Esophagus squamous epithelium (tissue), 5 donors: ENCODE data around the gene HNRNPDL. TPM values are rescaled to one million over a fixed set of nuclear protein-coding genes. Genes with fewer than 3 reads are reported as not detected.

Experiments
- DNase-seq: peaks from one replicate; lab custom pipeline; 2025; lab: John Stamatoyannopoulos, UW
- H3K27ac ChIP-seq, 4 donors: fragments of 200-600 bp; sonication (generic); one replicate each; pipeline ENCODE4 v1.5.1; 2016 to 2019; ENCODE audit warnings: mild to moderate bottlenecking in 1 of 4
- H3K27me3 ChIP-seq, 4 donors: fragments of 200-600 bp; sonication (generic); 1 replicate in 3 of 4; 2 replicates in 1 of 4; pipeline versions ENCODE4 v1.5.1 to v1.6.0; 2017 to 2021; ENCODE audit warnings: antibody characterized with exemption in 1 of 4
- H3K36me3 ChIP-seq, 3 donors: fragments of 200-600 bp; sonication (generic); one replicate each; pipeline ENCODE4 v1.5.1; 2016 to 2019
- H3K4me1 ChIP-seq, 3 donors: fragments of 200-600 bp; sonication (generic); one replicate each; pipeline ENCODE4 v1.5.1; 2017 to 2019
- H3K4me3 ChIP-seq, 4 donors: fragments of 200-600 bp; sonication (generic); 1 replicate in 3 of 4; 2 replicates in 1 of 4; pipeline ENCODE4 v1.5.1; 2016 to 2019; ENCODE audit warnings: mild to moderate bottlenecking in 2 of 4, moderate library complexity in 1 of 4
- H3K9me3 ChIP-seq, 3 donors: fragments of 200-600 bp; sonication (generic); one replicate each; pipeline ENCODE4 v1.5.1; 2016 to 2019
- CTCF ChIP-seq, 6 experiments: fragments of 450-650 bp in 4 of 6; fragments of 200-600 bp in 2 of 6; sonication (generic) in 2 of 6; IDR thresholded peaks; one replicate each; pipeline ENCODE4 v1.5.1; 2016 to 2019; ENCODE audit warnings: antibody characterized with exemption in 6 of 6, mild to moderate bottlenecking in 4 of 6, moderate library complexity in 4 of 6
- POLR2A ChIP-seq, 4 donors: fragments of 450-650 bp; IDR thresholded peaks; one replicate each; pipeline ENCODE4 v1.6.1; 2017; ENCODE audit warnings: antibody characterized with exemption in 4 of 4, mild to moderate bottlenecking in 4 of 4, moderate library complexity in 3 of 4
- WGBS, 2 donors: methylation state at CpG; one replicate each; pipeline ENCODE4 v1.1.5; 2018; 5-methylcytosine and 5-hydroxymethylcytosine counted together
- intact Hi-C: fragments of 100-400 bp; cut with DNase I; formaldehyde crosslinking; loops from one replicate; pipeline ENCODE4 v1.15.0; 2022
- total RNA-seq, 4 donors: library from RNA; depleted of rRNA; stranded (reverse); fragments of >200 nt; gene quantifications; one replicate each; pipeline ENCODE4 v1.1.0, GENCODE V29; 2016
- donor health status: DM: yes; HTN: yes; CAD: no.

Gene HNRNPDL
- total RNA-seq, 4 donors from 2014 or later = 69.1 to 201 (median 133) TPM

- Histone ChIP-seq H3K9me3 (no peaks in the 10 kb centered on the region), H3K4me1 (peaks cover 6 to 66% (median 31%) of the 10 kb centered on the region in 3 donors), H3K27ac (peak overlapping the region; percentile 97 to 100 (median 98)), H3K4me3 (peak overlapping the region; percentile 81 to 95 (median 85)), H3K36me3 (peaks cover 1 to 40% (median 26%) of the 10 kb centered on the region in 3 donors), H3K27me3 (no peaks in the 10 kb centered on the region)
- WGBS, 2 donors = 0% methylated on average over 14 to 24 of the region's 83 CpGs
- DNase-seq = peak; percentile 58
- TF ChIP-seq POLR2A (IDR thresholded peaks at IDR 0.05) (peak in 3 of 4 donors; percentile 24 to 83 (median 69)), CTCF (IDR thresholded peaks at IDR 0.05) (peak; percentile 90 to 100 (median 98))
- intact Hi-C loops = loop anchor here (2.0 kb wide), 1 partner anchor 56 kb away; the partner anchor contains the start of gene HNRNPD
Measured at GRCh38 chr4:82428969-82429727, 1.1 kb downstream of the HNRNPDL start.

GRCh38 chr4:82428526-82428968 lies 1.7 kb downstream of the HNRNPDL start:
- intact Hi-C loops = loop anchor here (2.0 kb wide), 1 partner anchor 56 kb away; the partner anchor contains the start of gene HNRNPD

GRCh38 chr4:82425478-82425877 lies 4.8 kb downstream of the HNRNPDL start:
- DNase-seq = no peak
- H3K36me3 ChIP-seq = peaks cover 6 to 62% (median 34%) of the 10 kb centered on the region in 3 donors
- intact Hi-C loops = no loop called here
- TF ChIP-seq CTCF (IDR thresholded peaks at IDR 0.05) (no peak), POLR2A (IDR thresholded peaks at IDR 0.05) (no peak)
- H3K4me3 ChIP-seq = no peak overlapping the region
- peaks cover 6 to 36% (median 19%) of the 10 kb centered on the region in 3 donors for H3K4me1 ChIP-seq
- 82 to 85% methylated on average over 10 of the region's 10 CpGs for WGBS, 2 donors
- no peaks in the 10 kb centered on the region for H3K9me3 ChIP-seq
- H3K27ac ChIP-seq = no peak overlapping the region
- no peaks in the 10 kb centered on the region for H3K27me3 ChIP-seq

More at GRCh38 chr4:82428526-82428968, 1.7 kb downstream of the HNRNPDL start:
- peak overlapping the region; percentile 97 to 100 (median 98) for H3K27ac ChIP-seq
- H3K4me1 ChIP-seq = peaks cover 6 to 60% (median 31%) of the 10 kb centered on the region in 3 donors
- DNase-seq = no peak
- no peaks in the 10 kb centered on the region for H3K9me3 ChIP-seq
- H3K27me3 ChIP-seq = no peaks in the 10 kb centered on the region
- 0% methylated on average over 14 of the region's 14 CpGs for WGBS, 2 donors
- peaks cover 6 to 46% (median 32%) of the 10 kb centered on the region in 3 donors for H3K36me3 ChIP-seq
- TF ChIP-seq CTCF (IDR thresholded peaks at IDR 0.05) (peak in 1 of 6 experiments; percentile 12), POLR2A (IDR thresholded peaks at IDR 0.05) (no peak)
- peak overlapping the region; percentile 81 to 95 (median 85) for H3K4me3 ChIP-seq

- TF ChIP-seq CTCF (IDR thresholded peaks at IDR 0.05) (no peak), POLR2A (IDR thresholded peaks at IDR 0.05) (no peak)
- Histone ChIP-seq H3K4me1 (peaks cover 6 to 36% (median 19%) of the 10 kb centered on the region in 3 donors), H3K36me3 (peaks cover 6 to 62% (median 34%) of the 10 kb centered on the region in 3 donors), H3K27me3 (no peaks in the 10 kb centered on the region), H3K27ac (no peak overlapping the region), H3K9me3 (no peaks in the 10 kb centered on the region), H3K4me3 (no peak overlapping the region)
- DNase-seq = no peak
- WGBS, 2 donors = 72 to 76% methylated on average over 7 of the region's 7 CpGs
- intact Hi-C loops = no loop called here
Measured at GRCh38 chr4:82423245-82424054, 6.8 kb downstream of the HNRNPDL start.
